Measurements from ENCODE around the gene DPP6. TPM values are rescaled to one million over a fixed set of nuclear protein-coding genes. Genes with fewer than 3 reads are reported as not detected.

DPP6 gene
- total RNA-seq, 3 donors from 2014 or later, result 0.59 to 0.98 TPM; not detected in 1

- no peaks in the 10 kb centered on the region for H3K36me3 ChIP-seq
- DNase-seq (ENCODE audit: low spot score in 2 of 2), result no peak
- intact Hi-C loops (cut with DNase I; ENCODE audit: low total_unique reads), result no loop called here
Measured at GRCh38 chr7:154204046-154204445, 151.8 kb downstream of the DPP6 start.

GRCh38 chr7:154212861-154213260, 160.7 kb downstream of the DPP6 start:
- H3K9me3 ChIP-seq, result no peaks in the 10 kb centered on the region
- TF ChIP-seq POLR2AphosphoS5 (IDR thresholded peaks at IDR 0.05), result no peak
- TF ChIP-seq POLR2A (IDR thresholded peaks at IDR 0.05), result no peak
- TF ChIP-seq CTCF (IDR thresholded peaks at IDR 0.05), result no peak
- intact Hi-C loops (cut with DNase I; ENCODE audit: low total_unique reads), result no loop called here
- no peaks in the 10 kb centered on the region for H3K4me1 ChIP-seq
- H3K4me3 ChIP-seq, result no peak overlapping the region
- no peaks in the 10 kb centered on the region for H3K27me3 ChIP-seq
- H3K27ac ChIP-seq, result no peak overlapping the region
- no peak for DNase-seq (ENCODE audit: low spot score in 2 of 2)
- H3K36me3 ChIP-seq, result no peaks in the 10 kb centered on the region

More at GRCh38 chr7:154204046-154204445, 151.8 kb downstream of the DPP6 start:
- Histone ChIP-seq H3K9me3 (no peaks in the 10 kb centered on the region), H3K27ac (no peak overlapping the region), H3K27me3 (no peaks in the 10 kb centered on the region), H3K4me3 (no peak overlapping the region), H3K4me1 (no peaks in the 10 kb centered on the region)
- TF ChIP-seq POLR2AphosphoS5 (IDR thresholded peaks at IDR 0.05) (no peak), POLR2A (IDR thresholded peaks at IDR 0.05) (no peak), CTCF (IDR thresholded peaks at IDR 0.05) (no peak)

- H3K4me1 ChIP-seq, result no peaks in the 10 kb centered on the region
- H3K9me3 ChIP-seq, result no peaks in the 10 kb centered on the region
- H3K27me3 ChIP-seq, result no peaks in the 10 kb centered on the region
- TF ChIP-seq POLR2A (IDR thresholded peaks at IDR 0.05), result no peak
- TF ChIP-seq CTCF (IDR thresholded peaks at IDR 0.05), result no peak
- TF ChIP-seq POLR2AphosphoS5 (IDR thresholded peaks at IDR 0.05), result no peak
- intact Hi-C loops (cut with DNase I; ENCODE audit: low total_unique reads), result no loop called here
- no peak for DNase-seq (ENCODE audit: low spot score in 2 of 2)
- no peak overlapping the region for H3K4me3 ChIP-seq
- no peak overlapping the region for H3K27ac ChIP-seq
- no peaks in the 10 kb centered on the region for H3K36me3 ChIP-seq
Measured at GRCh38 chr7:154217688-154218340, 165.6 kb downstream of the DPP6 start.

- Histone ChIP-seq H3K36me3 (no peaks in the 10 kb centered on the region), H3K4me1 (no peaks in the 10 kb centered on the region), H3K4me3 (no peak overlapping the region), H3K9me3 (peaks cover 7 to 11% of the 10 kb centered on the region in 2 donors), H3K27ac (no peak overlapping the region), H3K27me3 (no peaks in the 10 kb centered on the region)
- TF ChIP-seq CTCF (IDR thresholded peaks at IDR 0.05), result no peak
- TF ChIP-seq POLR2A (IDR thresholded peaks at IDR 0.05), result no peak
- no peak for TF ChIP-seq POLR2AphosphoS5 (IDR thresholded peaks at IDR 0.05)
- intact Hi-C loops (cut with DNase I; ENCODE audit: low total_unique reads), result no loop called here
- no peak for DNase-seq (ENCODE audit: low spot score in 2 of 2)
Measured at GRCh38 chr7:154231732-154232131, 179.5 kb downstream of the DPP6 start.

- Histone ChIP-seq H3K4me1 (no peaks in the 10 kb centered on the region), H3K27me3 (no peaks in the 10 kb centered on the region), H3K9me3 (peaks cover 7 to 11% of the 10 kb centered on the region in 2 donors), H3K27ac (no peak overlapping the region), H3K4me3 (no peak overlapping the region), H3K36me3 (no peaks in the 10 kb centered on the region)
- TF ChIP-seq CTCF (IDR thresholded peaks at IDR 0.05), result no peak
- TF ChIP-seq POLR2AphosphoS5 (IDR thresholded peaks at IDR 0.05), result no peak
- TF ChIP-seq POLR2A (IDR thresholded peaks at IDR 0.05), result no peak
- DNase-seq (ENCODE audit: low spot score in 2 of 2), result no peak
- intact Hi-C loops (cut with DNase I; ENCODE audit: low total_unique reads), result no loop called here
Measured at GRCh38 chr7:154232700-154233099, 180.5 kb downstream of the DPP6 start.
